HG03039 (cell line): ENCODE measurements around the gene CBX8.
"Not testable (repeated sequence)": the region's sequence is repeated elsewhere in the genome, so short reads cannot be mapped to it uniquely, and the experiment has no call there.

Source experiments
- ATAC-seq: cut with Tn5 transposase; IDR thresholded peaks from one replicate; pipeline ENCODE4 v1.9.1; 2021; ENCODE audit warnings: mild to moderate bottlenecking, moderate library complexity; ENCODE audit not compliant: unreplicated experiment

CBX8 gene

GRCh38 chr17:79781736-79782575 is 14.9 kb downstream of the CBX8 start:
- ATAC-seq: no peak

GRCh38 chr17:79781012-79781650 is 15.7 kb downstream of the CBX8 start:
- ATAC-seq: no peak

GRCh38 chr17:79779661-79780365 is 17.1 kb downstream of the CBX8 start:
- no peak for ATAC-seq

DNA sequence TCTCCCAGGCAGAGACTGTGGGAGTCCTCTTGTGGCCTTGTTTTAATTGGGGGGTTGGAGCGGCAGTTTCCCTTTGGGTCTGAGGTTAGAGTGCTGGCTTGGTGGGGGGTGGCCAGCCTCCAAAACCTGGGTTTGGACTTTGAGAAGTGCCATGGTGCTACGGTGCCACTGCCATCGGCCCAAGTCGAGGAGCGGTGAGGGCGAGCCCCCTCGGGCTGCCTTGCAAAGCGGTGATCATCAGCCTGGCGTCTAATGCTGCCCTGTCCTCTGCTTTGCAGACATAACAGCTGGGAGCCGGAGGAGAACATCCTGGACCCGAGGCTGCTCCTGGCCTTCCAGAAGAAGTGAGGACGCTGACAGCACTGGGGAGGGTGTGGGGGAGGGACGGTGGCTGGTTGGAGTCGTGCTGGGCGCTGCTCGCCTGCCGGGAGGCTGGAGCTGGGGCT is 17.8 kb downstream of the CBX8 start:
- ATAC-seq: no peak

GRCh38 chr17:79778504-79779083 is 18.3 kb downstream of the CBX8 start:
- no peak for ATAC-seq

- peak; percentile 60 for ATAC-seq
These were observed 18.9 kb downstream of the CBX8 start, which contains the start of gene CBX2 for GRCh38 chr17:79777894-79778503. Gene CBX2 (plus strand): TSS chr17:79778148. CDS start chr17:79778236, 88 bp downstream.

DNA sequence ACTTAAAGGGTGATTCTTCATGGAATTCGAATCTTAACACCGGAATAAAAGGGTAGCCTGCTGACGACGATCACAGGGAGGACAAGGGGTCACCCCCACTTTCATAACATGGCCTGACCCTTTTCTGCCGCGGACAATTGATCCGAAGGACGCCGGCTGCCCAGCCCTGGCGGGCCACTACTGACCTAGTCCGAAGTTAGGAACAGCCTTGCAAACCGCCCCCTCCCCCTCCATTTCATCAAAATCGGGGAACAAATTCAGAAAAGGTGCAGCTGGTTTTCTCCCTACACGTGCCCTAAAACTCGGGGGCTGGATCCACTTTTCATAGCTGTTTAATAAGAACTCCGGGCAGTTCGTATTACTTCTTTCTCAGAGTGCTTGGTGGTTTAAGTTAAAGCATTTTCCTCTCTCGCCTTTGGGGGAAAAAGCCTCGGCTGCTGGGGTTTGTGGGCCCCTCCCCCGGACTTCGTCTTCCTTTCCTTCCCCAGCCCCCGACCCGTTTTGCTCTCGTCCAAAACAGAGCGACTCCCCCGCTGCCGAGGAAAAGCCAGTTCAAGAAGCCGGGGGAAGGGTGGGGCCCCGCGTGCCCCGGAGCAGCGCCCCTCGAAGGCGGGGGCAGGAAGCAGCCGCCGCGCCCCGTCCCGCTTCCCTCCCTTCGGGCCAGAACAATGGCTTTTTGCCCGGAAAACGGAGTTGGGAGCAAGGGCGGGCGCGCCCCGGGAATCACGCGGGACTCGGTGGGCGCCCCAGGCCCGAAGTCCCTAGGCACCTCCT is 19.6 kb downstream of the CBX8 start:
- no peak for ATAC-seq

GRCh38 chr17:79776376-79777119 is 20.3 kb downstream of the CBX8 start:
- no peak for ATAC-seq

DNA sequence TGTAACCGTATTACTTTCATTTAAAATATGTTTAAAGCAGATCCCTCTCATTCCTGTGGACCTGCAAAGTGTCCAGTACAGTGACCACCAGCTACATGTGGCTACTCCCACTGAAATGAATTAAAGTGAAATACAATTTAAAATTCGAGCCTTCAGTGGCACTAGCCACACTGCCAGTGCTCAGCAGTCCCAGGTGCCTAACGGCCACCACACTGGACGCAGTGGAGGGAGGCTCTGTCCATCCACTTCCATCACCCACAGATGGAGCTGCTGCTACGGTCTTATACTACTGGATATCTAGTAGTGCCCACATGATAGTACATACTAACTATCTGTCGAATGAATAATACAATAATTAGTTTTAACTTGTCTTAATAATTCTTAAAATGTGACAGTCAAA is 21.2 kb downstream of the CBX8 start:
- ATAC-seq: no peak

- no peak for ATAC-seq
These were observed 22.3 kb downstream of the CBX8 start for GRCh38 chr17:79774561-79774975.

- not testable (repeated sequence) for ATAC-seq
These were observed 24.2 kb downstream of the CBX8 start for GRCh38 chr17:79772726-79773125.

DNA sequence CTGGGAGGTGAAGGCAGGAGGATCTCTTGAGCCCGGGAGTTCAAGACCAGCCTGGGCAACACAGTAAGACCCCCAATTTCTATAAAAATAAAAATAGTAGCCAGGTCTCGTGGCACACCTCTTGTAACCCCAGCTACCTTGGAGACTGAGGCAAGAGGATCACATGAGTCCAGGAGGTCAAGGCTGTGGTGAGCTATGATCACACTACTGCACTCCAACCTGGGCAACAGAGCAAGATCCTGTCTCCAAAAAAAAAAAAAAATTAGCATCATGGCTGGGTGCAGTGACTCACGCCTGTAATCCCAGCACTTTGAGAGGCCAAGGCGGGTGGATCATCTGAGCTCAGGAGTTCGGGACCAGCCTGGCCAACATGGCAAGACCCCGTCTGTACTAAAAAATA is 25.6 kb downstream of the CBX8 start:
- no peak for ATAC-seq

- no peak for ATAC-seq
These were observed 27.0 kb downstream of the CBX8 start for GRCh38 chr17:79769570-79770506.

DNA sequence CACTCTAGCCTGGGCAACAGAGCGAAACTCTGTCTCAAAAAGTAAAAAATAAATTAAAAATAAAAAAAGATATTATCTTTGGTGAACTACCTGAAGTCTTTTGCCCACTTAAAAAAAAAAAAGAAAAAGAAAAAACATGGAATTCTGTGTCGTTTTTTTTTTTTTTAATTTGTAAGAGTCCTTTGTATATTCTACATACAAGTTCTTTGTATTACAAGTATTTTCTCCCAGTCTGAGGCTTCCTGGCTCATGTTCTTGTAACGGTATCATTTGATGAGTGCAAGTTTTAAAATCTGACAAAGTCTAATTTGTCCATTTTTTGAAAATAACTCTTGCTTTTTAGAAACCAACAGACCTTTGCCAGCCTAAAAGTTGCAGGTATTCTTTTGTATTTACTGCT is 31.2 kb downstream of the CBX8 start:
- ATAC-seq: no peak

DNA sequence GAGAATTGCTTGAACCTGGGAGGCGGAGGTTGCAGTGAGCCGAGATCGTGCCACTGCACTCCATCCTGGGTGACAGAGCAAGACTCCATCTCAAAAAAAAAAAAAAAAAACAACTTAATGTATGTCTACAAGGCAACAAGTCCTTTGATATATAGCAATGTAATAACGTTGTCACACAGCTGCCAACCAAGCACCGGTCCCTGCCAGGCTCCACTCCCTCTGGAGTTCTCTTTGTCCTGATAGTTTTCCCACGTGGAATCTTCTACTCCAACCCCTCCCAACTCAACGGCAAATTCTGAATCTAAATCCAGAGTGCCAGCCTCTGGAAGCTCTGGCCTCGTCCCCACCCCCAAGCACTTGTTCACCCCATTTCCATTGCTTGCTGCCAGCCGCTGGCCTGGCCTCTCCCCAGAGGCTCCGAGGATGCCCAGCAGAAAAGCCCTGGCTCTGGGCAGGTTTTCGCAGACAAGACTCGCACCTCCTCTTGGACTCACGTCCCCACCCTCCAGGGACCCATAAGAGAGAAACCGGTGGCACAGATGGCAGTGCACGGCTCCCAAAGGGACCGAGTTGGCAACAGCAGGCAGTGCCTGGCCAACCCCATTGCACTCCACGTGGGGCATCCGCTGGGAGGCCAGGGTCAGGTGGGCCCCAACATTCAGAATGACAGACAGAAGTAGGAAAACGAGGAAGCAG is 34.8 kb downstream of the CBX8 start:
- ATAC-seq: no peak

DNA sequence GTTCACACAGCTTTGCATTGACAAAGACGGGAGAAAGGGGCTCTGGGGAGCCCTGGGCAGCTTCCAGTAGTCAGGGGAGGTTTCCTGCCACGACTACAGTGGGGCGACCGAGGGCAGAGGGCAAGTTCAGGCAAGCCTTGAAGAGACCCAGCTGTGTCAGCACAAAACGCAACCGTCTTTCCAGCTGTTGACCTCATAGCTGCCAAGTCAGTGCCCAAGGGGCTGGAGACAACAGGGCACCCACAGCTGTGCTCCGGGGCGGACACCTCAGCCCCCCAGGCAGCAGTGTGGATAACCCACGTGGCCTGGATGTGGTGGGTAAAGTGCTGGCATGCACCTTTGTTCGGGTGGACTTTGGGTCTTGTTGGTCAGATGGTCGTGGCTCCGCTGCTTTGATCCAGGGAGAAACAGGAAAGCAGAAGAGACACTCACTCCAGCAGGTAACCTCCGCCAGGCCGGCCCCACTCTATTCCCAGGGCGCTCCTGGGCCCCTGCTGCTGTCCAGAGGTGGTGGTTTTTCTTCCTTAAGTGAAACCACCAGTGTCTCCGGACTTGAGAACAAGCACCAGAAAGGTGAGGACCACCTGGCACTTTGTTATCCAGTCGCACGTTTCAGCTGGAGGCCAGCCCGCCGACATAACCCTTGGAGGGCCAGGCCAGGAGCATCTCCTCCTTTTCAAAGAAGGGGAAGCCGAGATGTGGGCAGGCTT is 36.5 kb downstream of the CBX8 start:
- ATAC-seq: no peak

DNA sequence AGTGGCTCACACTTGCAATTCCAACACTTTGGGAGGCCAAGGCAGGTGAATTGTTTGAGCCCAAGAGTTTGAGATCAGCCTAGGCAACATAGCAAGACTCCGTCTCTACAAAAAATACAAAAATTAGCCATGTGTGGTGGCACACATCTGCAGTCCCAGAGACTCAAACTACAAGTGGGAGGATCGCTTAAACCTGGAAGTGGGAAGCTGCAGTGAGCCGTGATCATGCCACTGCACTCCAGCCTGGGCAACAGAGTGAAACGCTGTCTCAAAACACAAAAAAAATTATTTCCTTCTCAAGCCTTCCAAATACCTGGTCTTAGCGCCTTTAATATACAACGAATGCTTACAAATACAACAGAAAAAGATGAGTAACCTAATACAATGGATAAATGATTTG is 38.6 kb downstream of the CBX8 start:
- no peak for ATAC-seq
